BLaER1 (cell line): Measurements from ENCODE around the gene SLC44A4.

Source experiments
- H3K27ac ChIP-seq: shearing (Covaris generic); formaldehyde crosslinking; 2 replicates; pipeline ENCODE4 v1.8.1; 2022
- H3K27me3 ChIP-seq: shearing (Covaris generic); formaldehyde crosslinking; 2 replicates; pipeline ENCODE4 v1.8.1; 2022
- H3K36me3 ChIP-seq: shearing (Covaris generic); formaldehyde crosslinking; 2 replicates; pipeline ENCODE4 v1.8.1; 2022
- H3K4me1 ChIP-seq: shearing (Covaris generic); formaldehyde crosslinking; 2 replicates; pipeline ENCODE4 v1.8.1; 2022
- H3K4me2 ChIP-seq: shearing (Covaris generic); formaldehyde crosslinking; 2 replicates; pipeline ENCODE4 v1.8.1; 2022
- H3K4me3 ChIP-seq: shearing (Covaris generic); formaldehyde crosslinking; 2 replicates; pipeline ENCODE4 v1.8.1; 2022
- H3K9ac ChIP-seq: shearing (Covaris generic); formaldehyde crosslinking; 2 replicates; pipeline ENCODE4 v1.8.1; 2022
- H3K9me3 ChIP-seq: shearing (Covaris generic); formaldehyde crosslinking; 2 replicates; pipeline ENCODE4 v1.8.1; 2022
- H4K20me1 ChIP-seq: shearing (Covaris generic); formaldehyde crosslinking; 2 replicates; pipeline ENCODE4 v1.8.1; 2022
- Cebpa-rat ChIP-seq: shearing (Covaris generic); IDR thresholded peaks from 2 replicates; pipeline ENCODE4 v1.8.1; 2022

The SLC44A4 gene

DNA sequence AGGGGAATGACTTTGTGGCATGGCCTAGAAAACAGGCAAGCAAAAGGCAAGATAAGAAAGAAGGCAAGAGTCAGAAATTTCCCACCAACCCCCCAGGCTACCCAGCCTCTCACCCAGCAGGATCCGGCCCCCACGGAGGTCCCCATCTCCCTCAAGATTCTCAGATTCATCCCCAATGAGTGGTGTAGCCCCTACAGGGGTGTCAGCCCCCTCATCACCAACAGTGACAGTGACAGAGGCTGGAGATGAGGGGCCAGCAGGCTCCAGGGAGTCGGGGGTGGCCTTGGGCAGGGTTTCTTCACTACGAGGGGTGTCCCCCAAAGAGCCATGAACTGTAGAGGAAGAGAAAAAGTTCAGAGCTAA is 17.7 kb upstream of the SLC44A4 start:
- Histone ChIP-seq H3K4me3 (peak overlapping the region; percentile 86), H3K9me3 (no peaks in the 10 kb centered on the region), H3K27ac (peak overlapping the region; percentile 83), H3K4me2 (peak overlapping the region; percentile 91), H4K20me1 (peaks cover 19% of the 10 kb centered on the region), H3K27me3 (no peaks in the 10 kb centered on the region), H3K9ac (peak overlapping the region; percentile 87), H3K4me1 (peaks cover 53% of the 10 kb centered on the region), H3K36me3 (peaks cover 50% of the 10 kb centered on the region)
- no peak for TF ChIP-seq Cebpa-rat

- peak overlapping the region; percentile 25; the same call in 1 of the 2 replicates for H3K9ac ChIP-seq
- peaks cover 27% of the 10 kb centered on the region for H3K4me1 ChIP-seq
- peak overlapping the region; percentile 3; the same call in 1 of the 2 replicates for H3K27ac ChIP-seq
- H3K27me3 ChIP-seq, result no peaks in the 10 kb centered on the region
- no peaks in the 10 kb centered on the region for H3K9me3 ChIP-seq
- H3K36me3 ChIP-seq, result peaks cover 84% of the 10 kb centered on the region
- peaks cover 30% of the 10 kb centered on the region for H4K20me1 ChIP-seq
- no peak overlapping the region for H3K4me3 ChIP-seq
- TF ChIP-seq Cebpa-rat, result no peak
- H3K4me2 ChIP-seq, result peak overlapping the region; percentile 41
These were observed 14.0 kb upstream of the SLC44A4 start for GRCh38 chr6:31892821-31893220.

- Histone ChIP-seq H3K27ac (no peak overlapping the region), H3K9ac (no peak overlapping the region), H3K9me3 (no peaks in the 10 kb centered on the region), H3K4me2 (no peak overlapping the region), H3K4me1 (peaks cover 13% of the 10 kb centered on the region), H3K4me3 (no peak overlapping the region), H3K27me3 (no peaks in the 10 kb centered on the region), H4K20me1 (peaks cover 20% of the 10 kb centered on the region), H3K36me3 (peaks cover 98% of the 10 kb centered on the region)
- no peak for TF ChIP-seq Cebpa-rat
These were observed 10.7 kb upstream of the SLC44A4 start for GRCh38 chr6:31889331-31889972.

DNA sequence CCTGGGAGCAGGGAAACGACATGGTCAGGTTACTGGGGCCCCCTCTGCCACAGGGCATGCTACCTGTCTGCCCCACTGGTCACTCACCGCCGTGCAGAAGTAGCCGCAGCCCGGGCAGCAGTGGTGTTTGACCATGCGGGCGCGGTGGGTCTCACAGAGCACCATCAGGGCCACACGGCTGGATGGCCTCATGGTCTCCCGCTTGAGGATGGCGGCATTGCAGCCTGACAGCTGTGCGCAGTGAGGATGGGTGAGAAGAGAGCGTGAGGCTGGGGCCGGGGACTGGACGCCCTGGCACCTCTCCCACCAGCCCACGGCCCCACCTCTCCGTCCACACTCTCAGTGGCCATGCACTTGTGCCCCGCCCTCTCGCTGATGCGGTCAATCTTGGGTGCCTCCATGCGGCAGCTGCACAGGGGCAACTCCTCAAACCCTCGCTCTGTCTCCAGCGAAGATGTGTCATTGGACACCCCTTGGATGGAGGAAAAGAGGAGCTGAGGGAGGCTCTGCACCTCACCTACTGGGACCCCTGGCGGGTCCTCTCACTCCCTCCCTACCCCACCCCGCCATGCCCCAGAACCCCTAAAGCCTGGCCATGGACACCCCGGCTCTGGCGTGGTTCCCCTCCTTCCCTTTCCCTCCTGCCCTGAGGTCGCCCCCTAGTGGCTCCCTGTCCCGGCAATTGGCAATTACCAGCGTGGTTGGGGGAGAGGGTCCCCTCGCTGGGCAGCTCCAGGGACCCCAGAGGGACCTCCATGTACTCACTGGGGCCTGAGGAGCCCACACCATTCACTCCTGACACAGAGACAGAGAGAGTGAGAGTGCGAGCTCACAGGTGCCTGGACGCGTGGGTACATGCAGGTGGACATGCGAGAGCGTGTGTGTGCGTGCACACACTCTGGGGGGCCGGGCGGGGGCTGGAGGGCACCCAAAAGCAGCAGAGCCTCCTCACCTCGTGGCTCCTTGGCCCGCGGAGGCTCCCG is 9.8 kb upstream of the SLC44A4 start:
- peaks cover 98% of the 10 kb centered on the region for H3K36me3 ChIP-seq
- peaks cover 11% of the 10 kb centered on the region for H3K4me1 ChIP-seq
- H3K9ac ChIP-seq, result no peak overlapping the region
- H3K27ac ChIP-seq, result no peak overlapping the region
- TF ChIP-seq Cebpa-rat, result no peak
- no peaks in the 10 kb centered on the region for H3K9me3 ChIP-seq
- peaks cover 20% of the 10 kb centered on the region for H4K20me1 ChIP-seq
- no peak overlapping the region for H3K4me3 ChIP-seq
- H3K4me2 ChIP-seq, result no peak overlapping the region
- no peaks in the 10 kb centered on the region for H3K27me3 ChIP-seq

DNA sequence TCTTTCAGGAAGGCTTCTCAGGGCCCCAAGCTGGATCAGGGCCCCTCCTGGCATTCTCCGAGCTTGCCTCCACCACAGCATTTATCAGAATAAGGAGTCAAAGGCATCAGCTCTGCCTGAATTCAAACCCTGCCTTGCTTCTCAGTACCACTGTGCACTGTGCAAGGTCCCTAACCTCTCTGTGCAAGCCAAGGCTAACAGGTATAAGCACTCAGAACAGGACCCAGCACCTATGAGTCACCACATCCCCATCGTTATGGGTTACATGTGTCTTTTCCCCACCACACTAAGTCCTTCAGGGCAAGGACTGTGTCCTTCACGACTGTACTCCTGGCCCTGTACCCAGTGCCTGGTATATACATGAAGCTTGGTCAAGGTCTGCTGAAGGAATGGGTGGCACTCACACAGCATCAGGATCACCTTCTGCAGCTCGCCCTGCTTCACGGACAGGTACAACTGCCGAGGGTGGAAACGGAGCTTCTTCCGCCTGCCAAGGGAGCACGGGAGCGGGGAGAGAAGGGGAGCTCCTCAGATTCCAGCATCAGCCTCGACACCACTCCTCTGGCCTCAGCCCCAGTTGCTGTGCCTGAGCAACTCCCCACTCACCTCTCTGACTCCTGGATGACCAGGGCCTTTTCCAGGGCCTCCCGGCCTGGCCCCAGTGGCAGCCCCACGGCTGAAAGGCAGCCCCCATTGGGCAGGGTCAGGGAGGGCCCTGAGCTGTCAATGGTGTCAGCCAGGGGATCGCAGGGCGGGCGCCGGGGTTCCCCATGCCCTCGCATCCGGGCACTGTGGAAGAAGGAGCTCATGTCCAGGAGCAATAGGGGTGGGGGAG is 8.6 kb upstream of the SLC44A4 start:
- Histone ChIP-seq H3K4me1 (no peaks in the 10 kb centered on the region), H3K27ac (no peak overlapping the region), H3K36me3 (peaks cover 98% of the 10 kb centered on the region)

DNA sequence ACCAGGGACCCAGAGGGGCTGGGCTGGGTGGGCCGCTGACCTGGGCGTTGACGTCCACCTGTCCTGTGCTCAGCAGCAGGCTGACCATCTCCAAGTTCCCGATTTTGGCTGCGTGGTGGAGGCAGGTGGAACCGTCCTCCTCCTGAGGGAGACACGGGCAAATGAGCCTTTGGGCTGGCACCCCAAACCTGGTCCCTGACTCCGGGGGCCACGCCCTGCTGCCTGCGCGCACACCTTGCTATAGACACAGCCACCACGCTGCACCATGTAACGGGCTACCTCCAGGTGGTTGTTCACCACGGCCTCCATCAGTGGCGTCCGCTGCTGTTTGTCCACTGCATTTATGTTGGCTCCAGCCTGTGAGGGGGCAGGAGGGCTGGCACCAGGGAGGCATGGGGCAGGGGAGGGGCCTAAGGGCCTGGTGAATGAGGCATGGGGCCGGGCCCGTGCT is 7.8 kb upstream of the SLC44A4 start:
- peaks cover 98% of the 10 kb centered on the region for H3K36me3 ChIP-seq
- no peak overlapping the region for H3K4me3 ChIP-seq
- peaks cover 23% of the 10 kb centered on the region for H4K20me1 ChIP-seq
- H3K9ac ChIP-seq, result no peak overlapping the region
- H3K27me3 ChIP-seq, result no peaks in the 10 kb centered on the region
- no peak for TF ChIP-seq Cebpa-rat
- no peaks in the 10 kb centered on the region for H3K4me1 ChIP-seq
- H3K27ac ChIP-seq, result no peak overlapping the region
- H3K4me2 ChIP-seq, result no peak overlapping the region
- H3K9me3 ChIP-seq, result no peaks in the 10 kb centered on the region

More for the DNA sequence above, 8.6 kb upstream of the SLC44A4 start:
- no peaks in the 10 kb centered on the region for H3K27me3 ChIP-seq
- H3K9me3 ChIP-seq, result no peaks in the 10 kb centered on the region
- H3K4me3 ChIP-seq, result no peak overlapping the region
- no peak overlapping the region for H3K9ac ChIP-seq
- no peak for TF ChIP-seq Cebpa-rat
- peaks cover 25% of the 10 kb centered on the region for H4K20me1 ChIP-seq
- no peak overlapping the region for H3K4me2 ChIP-seq

DNA sequence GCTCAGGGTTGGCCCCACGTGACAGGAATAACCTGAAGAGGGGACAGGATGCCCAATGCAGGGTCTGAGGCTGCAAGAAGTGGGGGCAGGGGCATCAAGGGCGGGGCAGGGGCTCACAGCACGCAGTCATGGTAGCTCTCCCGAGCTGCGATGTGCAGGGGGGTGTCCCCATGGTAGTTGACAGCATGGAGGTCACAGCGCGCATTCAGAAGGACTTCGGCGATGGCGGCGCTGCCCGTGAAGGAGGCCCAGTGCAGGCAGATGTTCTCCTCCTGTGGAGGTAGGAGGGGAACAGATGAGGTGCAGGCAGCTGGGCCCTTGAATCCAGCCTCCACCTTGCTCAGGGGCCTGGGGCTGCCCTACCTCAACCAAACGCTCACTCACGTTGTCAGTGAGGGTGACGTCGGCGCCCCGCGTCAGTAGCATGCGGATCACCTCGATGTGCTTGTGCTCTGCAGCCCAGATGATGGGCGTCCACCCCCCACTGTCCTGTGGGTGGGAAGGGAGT is 5.8 kb upstream of the SLC44A4 start:
- Histone ChIP-seq H4K20me1 (peaks cover 27% of the 10 kb centered on the region), H3K9ac (no peak overlapping the region), H3K27ac (no peak overlapping the region), H3K9me3 (no peaks in the 10 kb centered on the region), H3K4me3 (no peak overlapping the region), H3K4me1 (no peaks in the 10 kb centered on the region), H3K4me2 (no peak overlapping the region), H3K36me3 (peaks cover 100% of the 10 kb centered on the region), H3K27me3 (no peaks in the 10 kb centered on the region)
- TF ChIP-seq Cebpa-rat, result no peak

DNA sequence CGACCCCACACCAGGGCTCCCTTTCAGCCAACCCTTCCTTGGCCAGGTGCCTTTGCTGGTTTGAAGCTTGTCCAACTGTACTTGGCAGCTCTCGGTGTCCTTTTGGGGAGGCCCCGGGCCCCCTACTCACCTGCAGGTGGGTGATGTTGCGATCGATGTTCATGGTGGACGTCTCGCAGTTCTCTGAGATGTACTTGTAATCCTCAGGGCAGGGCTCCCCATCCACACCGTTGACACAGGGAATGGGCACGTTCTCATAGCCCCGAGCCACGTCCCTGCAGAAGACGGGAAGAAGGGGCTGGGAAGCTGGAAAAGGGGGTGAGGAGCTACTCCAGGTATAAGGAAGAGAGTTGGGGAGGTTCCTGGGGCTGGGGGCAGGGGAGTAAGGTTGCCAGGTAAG is 4.9 kb upstream of the SLC44A4 start:
- Histone ChIP-seq H4K20me1 (peaks cover 19% of the 10 kb centered on the region; the same call in 1 of the 2 replicates), H3K9me3 (no peaks in the 10 kb centered on the region), H3K9ac (no peak overlapping the region), H3K27ac (no peak overlapping the region), H3K4me1 (no peaks in the 10 kb centered on the region), H3K4me3 (no peak overlapping the region), H3K4me2 (no peak overlapping the region), H3K36me3 (peaks cover 97% of the 10 kb centered on the region), H3K27me3 (no peaks in the 10 kb centered on the region)
- TF ChIP-seq Cebpa-rat, result no peak

- Histone ChIP-seq H3K9me3 (no peaks in the 10 kb centered on the region), H3K4me2 (no peak overlapping the region), H3K9ac (no peak overlapping the region), H3K4me3 (no peak overlapping the region), H4K20me1 (peaks cover 19% of the 10 kb centered on the region; the same call in 1 of the 2 replicates), H3K27me3 (no peaks in the 10 kb centered on the region), H3K36me3 (peaks cover 84% of the 10 kb centered on the region), H3K27ac (no peak overlapping the region), H3K4me1 (no peaks in the 10 kb centered on the region)
- TF ChIP-seq Cebpa-rat, result no peak
These were observed 3.5 kb upstream of the SLC44A4 start for GRCh38 chr6:31882344-31882743.
